GM21528 (cell line): ENCODE measurements around the gene CCDC28B.

Experiments
- ATAC-seq: cut with Tn5 transposase; IDR thresholded peaks from one replicate; pipeline ENCODE4 v1.9.1; 2021; ENCODE audit warnings: mild to moderate bottlenecking, moderate library complexity; ENCODE audit not compliant: unreplicated experiment, low FRiP score

CCDC28B gene

DNA sequence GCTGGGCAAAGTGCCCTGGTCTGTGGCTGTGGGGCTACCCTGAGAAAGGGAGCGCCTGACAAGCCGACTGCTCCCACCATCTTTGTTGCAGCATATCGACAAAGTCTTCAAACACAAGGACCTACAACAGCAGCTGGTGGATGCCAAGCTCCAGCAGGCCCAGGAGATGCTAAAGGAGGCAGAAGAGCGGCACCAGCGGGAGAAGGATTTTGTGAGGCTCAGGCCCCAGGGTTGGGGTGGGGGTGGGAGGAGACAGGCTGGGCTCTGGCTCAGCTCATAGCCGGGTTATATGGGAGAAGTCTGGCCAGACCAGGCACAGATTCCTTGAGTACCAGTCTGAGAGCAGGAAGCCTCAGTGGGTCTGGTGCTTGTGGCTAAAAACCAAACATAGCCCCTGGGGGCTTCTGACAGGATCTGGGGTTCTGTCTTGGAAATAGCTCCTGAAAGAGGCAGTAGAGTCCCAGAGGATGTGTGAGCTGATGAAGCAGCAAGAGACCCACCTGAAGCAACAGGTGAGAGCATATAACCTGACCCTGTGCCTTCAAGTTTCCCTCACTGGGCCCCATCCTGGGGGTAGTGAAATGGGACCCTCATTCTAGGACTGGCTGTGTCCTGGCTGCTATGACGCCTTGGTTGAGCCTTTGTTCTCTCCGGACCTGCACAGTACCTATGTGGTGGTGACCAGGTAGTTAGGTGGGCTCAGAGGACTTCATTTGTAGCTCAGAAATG is 8.0 kb upstream of the CCDC28B start:
- ATAC-seq, result no peak

DNA sequence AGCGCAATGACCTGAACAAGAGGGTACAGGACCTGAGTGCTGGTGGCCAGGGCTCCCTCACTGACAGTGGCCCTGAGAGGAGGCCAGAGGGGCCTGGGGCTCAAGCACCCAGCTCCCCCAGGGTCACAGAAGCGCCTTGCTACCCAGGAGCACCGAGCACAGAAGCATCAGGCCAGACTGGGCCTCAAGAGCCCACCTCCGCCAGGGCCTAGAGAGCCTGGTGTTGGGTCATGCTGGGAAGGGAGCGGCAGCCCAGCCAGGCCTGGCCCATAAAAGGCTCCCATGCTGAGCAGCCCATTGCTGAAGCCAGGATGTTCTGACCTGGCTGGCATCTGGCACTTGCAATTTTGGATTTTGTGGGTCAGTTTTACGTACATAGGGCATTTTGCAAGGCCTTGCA is 5.4 kb upstream of the CCDC28B start:
- no peak for ATAC-seq

DNA sequence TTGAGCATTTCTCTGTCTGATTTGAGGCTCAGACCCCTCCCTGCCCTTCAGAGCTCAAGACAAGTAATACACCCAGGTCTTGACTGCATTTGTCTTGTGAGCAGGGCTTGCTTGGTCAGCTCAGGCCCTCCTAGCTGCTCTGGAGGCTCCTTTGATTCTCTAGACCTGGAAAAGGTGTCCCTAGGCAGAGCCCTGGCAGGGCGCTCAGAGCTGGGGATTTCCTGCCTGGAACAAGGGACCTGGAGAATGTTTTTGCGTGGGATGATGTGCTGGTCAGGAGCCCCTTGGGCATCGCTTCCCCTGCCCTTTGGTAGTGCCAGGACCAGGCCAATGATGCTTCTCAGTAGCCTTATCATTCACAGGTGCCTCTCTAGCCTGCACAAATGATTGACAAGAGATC is 4.9 kb upstream of the CCDC28B start:
- ATAC-seq, result no peak

DNA sequence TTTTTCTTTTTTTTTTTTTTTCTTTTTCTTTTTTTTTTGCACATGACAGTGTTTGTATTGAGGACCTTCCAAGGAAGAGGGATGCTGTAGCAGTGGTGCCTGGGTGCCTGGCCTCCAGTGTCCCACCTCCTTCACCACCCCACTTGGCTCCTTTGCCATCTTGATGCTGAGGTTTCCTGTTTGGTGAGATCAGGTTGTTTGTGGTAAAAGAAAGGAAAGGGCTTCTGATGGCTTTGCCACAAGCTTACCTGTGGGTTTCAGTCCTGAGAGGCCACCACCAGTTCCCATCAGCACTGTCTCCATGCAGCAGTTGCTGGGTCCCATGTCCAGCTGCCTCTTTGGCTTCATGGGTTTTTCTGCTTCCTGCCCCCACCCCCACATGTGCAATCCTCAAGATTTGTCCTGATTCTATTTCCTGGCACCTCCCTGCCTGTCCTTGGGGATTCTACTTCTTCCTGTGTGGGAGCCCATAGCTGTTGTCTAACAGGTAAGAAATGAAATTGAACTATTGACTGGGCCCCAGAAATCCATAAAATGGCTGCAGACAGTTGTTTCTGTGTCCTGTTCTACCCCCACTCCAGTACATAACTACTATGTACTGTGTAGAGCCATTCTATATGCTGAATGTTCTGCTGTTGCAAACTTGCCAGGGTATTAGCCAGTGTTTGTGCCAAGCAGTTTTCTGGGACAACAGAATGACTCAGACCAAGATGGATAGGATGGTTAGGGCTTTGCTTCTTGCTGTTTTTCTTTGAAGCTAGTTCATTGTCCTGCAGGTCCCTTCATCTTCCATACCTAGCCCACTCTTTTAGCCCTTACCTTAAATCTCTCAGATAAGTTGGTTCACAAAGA is 4.2 kb upstream of the CCDC28B start:
- ATAC-seq, result no peak

DNA sequence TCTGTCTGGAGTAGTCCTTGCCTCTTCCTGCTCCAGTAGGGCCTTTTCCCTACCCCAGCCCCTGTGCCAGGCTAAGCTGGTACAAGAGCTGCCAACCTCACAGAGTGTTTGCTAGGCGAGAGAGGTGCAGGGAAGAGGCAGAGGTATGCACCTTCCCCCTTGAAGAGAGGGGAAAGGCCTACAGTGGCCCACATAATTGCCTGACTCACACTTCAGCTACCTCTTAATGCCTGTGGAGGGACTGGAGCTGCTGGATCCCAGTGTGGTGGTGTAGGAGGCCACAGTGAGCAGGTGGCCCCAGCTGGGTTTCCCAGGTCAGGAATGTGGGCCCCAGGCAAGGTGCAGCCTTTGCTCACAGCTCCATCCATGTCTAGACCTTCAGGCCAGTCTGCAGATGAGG is 3.3 kb upstream of the CCDC28B start:
- ATAC-seq, result no peak

DNA sequence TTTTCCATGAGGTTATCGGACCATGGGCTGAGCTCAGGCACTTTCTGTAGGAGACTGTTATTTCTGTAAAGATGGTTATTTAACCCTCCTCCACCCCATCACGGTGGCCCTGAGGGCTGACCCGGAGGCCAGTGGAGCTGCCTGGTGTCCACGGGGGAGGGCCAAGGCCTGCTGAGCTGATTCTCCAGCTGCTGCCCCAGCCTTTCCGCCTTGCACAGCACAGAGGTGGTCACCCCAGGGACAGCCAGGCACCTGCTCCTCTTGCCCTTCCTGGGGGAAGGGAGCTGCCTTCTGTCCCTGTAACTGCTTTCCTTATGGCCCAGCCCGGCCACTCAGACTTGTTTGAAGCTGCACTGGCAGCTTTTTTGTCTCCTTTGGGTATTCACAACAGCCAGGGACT is 2.6 kb upstream of the CCDC28B start:
- no peak for ATAC-seq

DNA sequence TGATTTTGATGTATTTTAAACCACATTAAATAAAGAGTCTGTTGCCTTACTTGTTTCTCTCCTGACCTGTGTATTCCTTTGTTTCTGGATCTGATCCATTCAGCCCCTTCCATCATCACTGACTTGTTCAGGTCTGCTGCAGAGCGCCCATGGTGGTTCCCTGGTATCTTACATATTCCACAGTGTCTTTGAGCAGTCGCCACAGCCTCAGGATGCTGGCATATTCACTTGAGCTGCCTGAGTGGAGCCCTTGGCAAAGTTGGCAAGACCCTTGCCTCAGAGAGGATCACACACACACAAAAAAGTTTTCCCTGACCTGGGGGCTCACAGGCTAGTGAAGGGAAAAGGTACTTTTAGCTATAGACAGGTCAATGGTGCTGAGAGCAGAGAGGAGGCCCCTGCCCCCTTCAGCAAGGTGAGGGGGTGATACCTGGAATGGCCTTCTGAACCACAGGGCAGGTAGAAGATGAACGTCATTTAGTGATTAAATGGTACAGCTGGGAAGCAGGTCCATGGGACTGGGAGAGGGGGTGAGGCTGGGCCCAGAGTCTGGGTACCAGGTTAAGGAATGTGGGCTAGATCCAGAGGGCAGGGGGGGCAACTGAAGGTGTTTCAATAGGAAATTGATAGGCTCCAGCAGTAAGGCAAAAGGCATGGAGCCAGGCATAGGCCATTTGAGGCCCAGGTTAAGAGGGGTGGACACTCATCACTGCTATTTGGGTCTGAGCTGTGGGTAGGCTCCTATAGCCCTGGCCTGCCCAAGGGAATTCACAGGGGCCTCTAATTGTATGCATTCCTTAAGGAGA is 2.0 kb upstream of the CCDC28B start:
- no peak for ATAC-seq

DNA sequence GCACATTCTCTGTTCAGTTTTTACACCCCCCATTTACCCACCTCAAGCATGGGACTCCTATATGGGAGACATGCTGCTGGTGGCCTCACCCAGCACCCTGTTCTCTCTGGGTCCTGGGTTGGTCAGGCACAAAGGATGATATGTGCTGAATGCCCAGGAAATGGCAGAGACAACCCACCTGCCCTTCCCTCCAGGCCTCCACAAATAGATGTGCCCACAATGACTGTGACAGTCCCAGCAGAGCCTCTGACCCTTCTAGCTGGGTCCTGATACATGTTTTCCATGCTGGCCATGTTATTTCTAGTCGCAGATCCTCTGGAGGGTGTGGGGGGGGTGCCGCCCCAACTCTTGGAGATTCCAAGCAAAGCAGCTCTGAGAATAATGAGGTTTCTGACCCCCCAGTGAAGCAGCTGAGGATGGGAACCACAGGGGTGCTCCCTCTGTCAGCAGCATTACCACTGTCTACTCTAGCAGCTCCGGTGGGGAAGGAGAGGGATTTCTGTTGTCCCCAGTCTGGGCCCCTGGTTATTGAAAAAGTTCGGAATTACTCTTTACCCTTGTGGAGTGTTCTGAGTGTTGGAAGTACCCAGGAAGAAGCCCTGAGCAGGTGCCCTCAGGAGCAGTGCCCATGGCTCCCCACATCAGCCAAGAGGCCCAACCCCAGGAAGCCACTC is 1.2 kb upstream of the CCDC28B start:
- ATAC-seq, result no peak

DNA sequence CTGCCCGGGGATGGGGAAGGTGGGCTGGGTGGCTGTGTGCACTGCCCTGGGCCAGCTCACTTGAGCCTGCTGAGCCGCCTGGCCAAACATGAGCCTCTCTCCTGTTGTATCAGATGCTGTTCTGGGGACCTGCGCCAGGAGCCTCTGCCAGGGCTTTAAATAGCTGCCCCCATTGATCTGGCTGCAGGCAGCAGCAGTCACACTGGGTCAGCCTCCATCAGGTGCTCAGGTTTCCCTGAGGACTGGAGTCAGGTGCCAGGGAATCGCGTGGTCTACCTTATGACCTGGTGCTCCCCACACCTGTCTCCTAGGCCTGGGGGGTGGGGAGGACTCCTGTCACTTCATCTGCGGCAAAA is 700 bp upstream of the CCDC28B start:
- ATAC-seq, result no peak

DNA sequence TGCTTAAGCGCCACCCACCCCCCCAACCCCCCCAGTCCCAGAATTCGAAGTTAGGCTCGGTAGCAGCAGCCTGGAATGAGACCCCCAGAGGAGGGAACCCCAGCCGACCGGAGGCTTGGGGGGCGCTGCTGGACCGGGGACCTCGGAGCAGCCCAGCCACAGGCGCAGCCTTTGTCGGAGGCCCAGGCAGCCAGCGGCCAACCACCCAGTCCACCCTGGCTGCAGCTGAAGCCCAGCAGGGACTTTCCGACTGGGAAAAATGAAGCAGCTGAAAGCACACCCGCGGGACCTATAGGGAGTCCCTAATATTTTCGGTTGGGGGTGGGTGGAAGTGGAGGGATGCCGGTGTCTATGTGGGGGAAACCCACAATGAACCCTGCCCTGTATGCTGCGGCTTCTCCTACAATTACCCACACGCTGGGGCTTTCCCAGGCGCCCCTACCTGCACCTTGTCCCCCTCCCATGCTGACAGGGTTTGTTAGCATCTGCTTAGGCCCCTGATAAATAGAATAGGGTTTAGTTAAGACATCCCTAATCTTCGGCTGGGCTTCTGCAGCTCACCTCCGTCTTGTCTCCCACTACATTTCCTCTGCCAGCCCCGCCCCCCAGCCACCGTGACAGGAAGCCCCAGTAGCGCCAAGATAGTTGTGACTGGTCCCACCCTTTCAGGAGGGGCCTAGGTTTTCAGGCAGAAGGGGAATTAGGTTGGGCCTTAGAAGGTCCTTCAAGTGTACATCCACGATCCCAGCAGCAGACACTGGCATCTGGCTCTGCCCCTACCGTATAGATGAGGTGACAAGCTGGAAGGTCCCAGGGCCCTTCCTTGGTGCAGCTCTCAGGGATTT is 838 bp downstream of the CCDC28B start:
- ATAC-seq, result peak; percentile 29

DNA sequence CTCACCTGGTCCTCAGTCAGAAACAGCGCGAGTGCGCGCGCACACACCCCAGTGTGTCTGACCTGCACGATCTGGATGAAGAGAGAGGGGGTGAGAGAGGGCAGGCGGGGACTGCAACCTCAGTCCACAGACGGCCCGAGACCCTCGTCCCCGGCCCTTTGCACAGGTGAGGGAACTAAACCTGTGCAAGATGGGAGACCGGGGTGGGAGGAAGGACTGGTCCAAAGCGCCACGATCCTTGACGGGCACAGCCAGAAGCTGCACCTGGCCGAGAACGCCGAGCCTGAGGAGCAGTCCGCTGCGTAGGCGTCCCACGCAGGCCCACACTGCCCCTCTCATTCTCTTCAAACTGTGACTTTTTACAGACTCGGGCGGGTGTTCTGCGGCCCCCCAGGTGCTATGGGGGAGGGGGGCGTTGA is 4.6 kb downstream of the CCDC28B start:
- ATAC-seq, result no peak

DNA sequence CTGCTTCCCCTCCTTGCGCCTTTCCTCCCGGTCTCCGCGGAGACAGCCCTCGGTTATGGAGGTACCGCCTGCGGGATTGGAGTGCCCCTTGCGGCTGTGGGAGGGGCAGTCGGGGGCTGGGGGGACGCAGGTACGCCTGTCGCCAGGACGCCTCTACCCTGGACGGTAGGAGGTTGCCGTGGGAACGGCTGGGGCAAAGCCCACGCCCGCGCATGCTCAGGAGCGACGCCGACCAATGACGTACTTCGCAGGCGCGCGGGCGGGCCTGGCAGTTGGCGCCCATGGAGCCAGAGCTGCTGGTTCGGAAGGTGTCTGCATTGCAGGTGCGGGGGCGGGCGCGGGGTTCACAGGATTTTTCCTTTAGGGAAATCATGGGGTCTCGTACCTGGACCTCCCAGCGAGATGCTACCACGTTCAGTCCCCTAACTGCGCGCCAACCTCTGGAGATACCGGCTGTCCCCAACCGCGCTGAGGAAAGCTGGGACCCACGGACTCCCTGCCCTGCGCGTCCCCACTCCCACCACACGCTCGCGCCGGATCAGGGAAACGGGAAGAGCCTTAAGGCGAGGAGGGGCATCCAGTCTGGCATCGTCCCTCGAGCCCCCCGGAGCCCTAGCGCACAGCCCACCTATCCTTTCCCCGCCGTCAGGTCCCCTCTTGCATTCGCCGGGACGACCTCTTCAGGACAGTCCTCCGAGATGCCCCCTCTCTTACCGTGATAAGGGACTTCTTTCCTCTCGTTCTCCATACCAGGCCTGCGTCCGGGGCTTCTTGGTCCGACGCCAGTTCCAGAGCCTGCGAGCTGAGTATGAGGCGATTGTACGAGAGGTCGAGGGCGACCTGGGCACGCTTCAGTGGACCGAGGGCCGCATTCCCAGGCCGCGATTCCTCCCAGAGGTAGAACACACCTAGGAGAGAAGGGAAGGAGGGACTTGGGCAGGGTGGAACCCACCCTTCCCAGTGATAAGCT is 5.3 kb downstream of the CCDC28B start, which contains the start of gene IQCC:
TSS of gene IQCC (plus strand) at position 271 of the 970 bp plus-strand sequence. CDS start at position 282, 11 bp downstream.
- no peak for ATAC-seq

DNA sequence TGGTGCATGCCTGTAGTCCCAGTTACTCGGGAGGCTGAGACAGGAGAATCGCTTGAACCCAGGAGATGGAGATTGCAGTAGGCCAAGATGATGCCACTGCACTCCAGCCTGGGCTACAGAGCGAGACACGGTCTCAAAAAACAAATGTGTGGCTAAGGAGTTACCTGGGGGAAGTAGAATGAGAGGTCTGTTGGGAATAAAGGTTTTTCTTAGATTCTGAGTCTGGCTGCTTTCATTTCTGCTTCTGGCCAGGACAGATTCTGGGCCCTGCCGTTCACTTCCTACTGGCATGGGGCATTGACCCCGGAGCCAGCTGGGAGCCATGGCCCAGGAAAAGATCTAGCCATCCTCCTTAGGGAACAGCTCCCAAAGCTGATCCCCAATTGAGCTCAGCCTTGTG is 8.1 kb downstream of the CCDC28B start:
- no peak for ATAC-seq

DNA sequence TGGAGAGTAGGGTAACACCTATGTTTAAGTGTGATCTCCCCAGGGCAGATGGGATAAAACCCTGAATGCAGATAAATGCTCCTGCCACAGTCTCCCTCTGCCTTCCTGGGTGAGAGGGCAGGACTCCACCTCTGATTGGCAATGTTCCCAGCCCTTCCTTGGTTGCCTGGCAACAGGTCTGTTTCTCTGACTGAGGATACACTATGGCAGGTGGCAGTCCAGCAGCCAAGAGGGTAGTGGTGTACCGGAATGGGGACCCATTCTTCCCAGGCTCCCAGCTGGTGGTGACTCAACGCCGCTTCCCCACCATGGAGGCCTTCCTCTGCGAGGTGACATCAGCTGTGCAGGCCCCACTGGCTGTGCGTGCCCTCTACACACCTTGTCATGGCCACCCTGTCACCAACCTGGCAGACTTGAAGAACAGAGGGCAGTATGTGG is 8.5 kb downstream of the CCDC28B start, which contains the start of gene DCDC2B:
TSS of gene DCDC2B (plus strand) at position 199 of the 438 bp plus-strand sequence. CDS start at position 204, 5 bp downstream.
- ATAC-seq, result no peak

DNA sequence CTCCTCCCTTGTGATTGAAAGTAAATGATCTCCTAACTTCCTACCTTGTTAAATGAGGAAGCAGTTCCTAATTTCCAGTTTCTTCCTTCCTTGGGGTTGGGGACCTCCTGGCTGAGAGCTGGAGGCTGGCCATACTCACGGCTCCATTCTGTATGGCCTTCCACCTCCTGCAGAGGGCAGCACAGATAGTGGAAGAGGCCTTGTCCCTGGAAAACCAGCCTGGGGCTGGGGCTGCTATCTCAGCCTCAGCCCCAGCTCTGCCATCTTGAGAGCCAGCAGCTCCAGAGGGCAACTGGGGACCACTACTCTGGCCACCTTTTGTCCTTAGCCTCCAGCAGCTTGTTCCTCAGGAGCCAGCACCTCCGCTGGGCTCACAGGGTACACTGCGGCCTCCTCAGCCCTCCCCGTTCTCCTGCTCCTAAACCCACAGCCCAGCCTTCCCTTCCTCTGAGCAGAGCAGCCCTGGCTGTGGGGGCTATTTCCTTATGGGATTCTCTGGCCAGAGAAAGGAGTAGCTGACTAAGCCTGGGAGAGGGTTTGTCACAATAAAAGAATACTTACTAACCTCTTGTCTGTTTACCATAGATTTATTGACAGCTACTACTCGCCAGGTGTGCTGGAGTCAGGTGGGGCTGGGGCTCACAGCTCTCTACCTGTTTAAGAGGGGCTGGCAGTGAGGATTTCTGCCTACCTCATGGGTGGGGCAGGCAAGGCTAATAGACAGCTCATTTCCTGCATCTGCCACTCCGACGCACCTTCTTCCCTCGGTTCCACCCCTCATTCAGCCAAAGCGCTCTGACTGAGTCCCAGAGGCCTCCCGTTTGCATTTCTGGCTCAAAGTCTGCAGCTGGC is 15.5 kb downstream of the CCDC28B start:
- ATAC-seq, result no peak

DNA sequence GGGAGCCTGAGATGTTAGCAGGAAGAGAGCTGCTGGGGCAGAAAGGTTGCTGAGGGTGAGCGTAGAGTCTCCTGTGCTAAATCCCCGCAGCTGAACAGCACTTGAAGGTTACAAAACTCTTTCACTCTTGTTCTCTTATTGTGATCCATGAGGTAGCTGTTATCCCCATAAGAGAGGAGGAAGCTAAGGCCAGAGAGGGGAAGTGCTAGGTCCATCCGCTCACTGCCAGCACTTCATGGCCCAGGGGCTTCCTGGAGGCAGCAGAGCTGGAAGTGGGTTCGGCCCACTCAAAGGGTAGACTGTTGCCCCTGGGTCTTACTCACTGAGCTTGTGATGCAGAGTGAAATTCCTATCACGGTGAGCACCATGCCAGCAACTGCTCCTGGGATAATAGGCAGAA is 16.2 kb downstream of the CCDC28B start:
- no peak for ATAC-seq

DNA sequence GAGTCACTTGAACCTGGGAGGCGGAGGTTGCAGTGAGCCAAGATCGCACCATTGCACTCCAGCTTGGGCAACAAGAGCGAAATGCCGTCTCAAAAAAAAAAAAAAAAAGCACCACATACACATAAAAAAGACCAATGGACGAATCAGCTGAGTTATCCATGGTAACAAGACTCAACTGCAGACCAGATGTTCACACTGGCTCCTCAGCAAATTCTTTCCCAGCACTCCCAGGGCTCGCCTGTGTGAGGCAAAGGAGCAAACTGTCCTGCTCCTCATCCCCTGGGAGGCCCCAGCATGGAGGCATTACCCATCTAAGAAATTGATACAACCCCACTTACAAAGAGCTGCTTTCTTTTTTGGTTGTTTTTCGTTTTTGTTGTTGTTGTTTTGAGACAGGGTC is 18.6 kb downstream of the CCDC28B start:
- ATAC-seq, result no peak
